OCI-LY3 (cell line): ENCODE results near the gene KCNIP1.

Source experiments
- EZH2phosphoT487 ChIP-seq: fragments of 200-600 bp; shearing (Covaris generic); IDR thresholded peaks from 2 replicates; pipeline ENCODE4 v1.6.1; 2018; ENCODE audit warnings: antibody characterized with exemption, mixed run types, low read depth
- TF ChIP-seq, protein P1 (sequence below): fragments of 200-600, 300-600 bp; sonication (generic); IDR thresholded peaks from 2 replicates; pipeline ENCODE4 v1.5.1; 2014; ENCODE audit warnings: antibody characterized with exemption, low read length, low read depth

DNA sequence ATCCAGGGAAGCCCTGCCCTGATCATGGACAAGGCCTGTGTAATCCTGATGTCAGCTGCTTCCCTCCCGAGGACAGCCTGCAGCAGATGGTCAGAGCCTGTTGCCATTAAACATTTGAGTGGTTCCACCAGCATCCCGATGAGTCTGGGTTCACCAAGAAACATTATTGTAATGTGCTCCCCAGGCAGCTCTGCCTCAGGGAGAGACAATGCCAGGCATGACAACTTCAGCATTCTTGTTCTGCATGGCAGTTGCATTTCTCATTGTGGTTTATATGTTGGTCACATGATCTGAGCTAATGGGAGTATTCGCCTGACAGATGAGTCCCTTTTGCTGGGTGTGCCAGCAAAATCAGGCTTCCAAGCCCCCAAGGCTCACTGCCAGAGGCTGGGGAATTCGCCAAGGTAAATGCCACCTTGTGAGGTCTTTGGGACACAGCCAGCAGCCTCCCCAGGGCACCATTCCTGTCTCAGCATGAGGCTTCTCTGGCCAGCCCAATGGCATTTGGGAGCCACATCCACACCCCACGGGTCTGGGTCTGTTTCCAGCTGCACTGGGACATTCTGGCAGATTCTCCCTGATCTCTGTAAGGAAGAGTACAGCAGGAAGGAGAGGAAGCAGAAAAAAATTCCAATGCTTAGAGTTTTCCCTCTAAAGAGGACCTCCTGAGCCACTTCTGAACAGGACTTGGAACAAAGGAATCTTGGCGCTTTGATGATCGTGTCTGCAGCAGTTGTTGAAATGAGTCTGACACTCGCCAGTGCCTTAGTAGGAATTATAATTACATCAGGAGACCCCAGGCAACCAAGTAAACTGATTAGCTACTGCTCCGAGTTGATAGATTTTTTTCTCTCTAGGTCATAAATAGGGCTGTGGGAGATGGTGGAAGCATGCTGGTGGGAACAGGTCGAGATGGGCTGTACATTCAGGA, 18.7 kb downstream of the KCNIP1 start:
- TF ChIP-seq, protein P1, sequence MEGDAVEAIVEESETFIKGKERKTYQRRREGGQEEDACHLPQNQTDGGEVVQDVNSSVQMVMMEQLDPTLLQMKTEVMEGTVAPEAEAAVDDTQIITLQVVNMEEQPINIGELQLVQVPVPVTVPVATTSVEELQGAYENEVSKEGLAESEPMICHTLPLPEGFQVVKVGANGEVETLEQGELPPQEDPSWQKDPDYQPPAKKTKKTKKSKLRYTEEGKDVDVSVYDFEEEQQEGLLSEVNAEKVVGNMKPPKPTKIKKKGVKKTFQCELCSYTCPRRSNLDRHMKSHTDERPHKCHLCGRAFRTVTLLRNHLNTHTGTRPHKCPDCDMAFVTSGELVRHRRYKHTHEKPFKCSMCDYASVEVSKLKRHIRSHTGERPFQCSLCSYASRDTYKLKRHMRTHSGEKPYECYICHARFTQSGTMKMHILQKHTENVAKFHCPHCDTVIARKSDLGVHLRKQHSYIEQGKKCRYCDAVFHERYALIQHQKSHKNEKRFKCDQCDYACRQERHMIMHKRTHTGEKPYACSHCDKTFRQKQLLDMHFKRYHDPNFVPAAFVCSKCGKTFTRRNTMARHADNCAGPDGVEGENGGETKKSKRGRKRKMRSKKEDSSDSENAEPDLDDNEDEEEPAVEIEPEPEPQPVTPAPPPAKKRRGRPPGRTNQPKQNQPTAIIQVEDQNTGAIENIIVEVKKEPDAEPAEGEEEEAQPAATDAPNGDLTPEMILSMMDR, result no peak
- TF ChIP-seq EZH2phosphoT487, result no peak
